Type B pancreatic cell (in vitro differentiated cells): Measurements from ENCODE around the gene ATP6V1F. TPM values are rescaled to one million over a fixed set of nuclear protein-coding genes. Genes with fewer than 3 reads are reported as not detected.

ENCODE experiments used
- DNase-seq: peaks from one replicate; pipeline ENCODE4 v3.0.0; 2021; ENCODE audit warnings: mixed read lengths; ENCODE audit not compliant: unreplicated experiment; ENCODE audit errors: extremely low spot score
- H3K27ac Mint-ChIP-seq: 2 replicates; pipeline ENCODE4 v1.8.0; 2021; ENCODE audit warnings: mild to moderate bottlenecking, mixed read lengths
- H3K27me3 Mint-ChIP-seq: 2 replicates; pipeline ENCODE4 v1.8.0; 2021; ENCODE audit warnings: mixed read lengths
- H3K36me3 Mint-ChIP-seq: 2 replicates; pipeline ENCODE4 v1.8.0; 2021; ENCODE audit warnings: mixed read lengths
- H3K4me1 Mint-ChIP-seq: one replicate; pipeline ENCODE4 v1.8.0; 2021; ENCODE audit warnings: mixed read lengths; ENCODE audit not compliant: unreplicated experiment
- H3K4me3 Mint-ChIP-seq: 2 replicates; pipeline ENCODE4 v1.8.0; 2021; ENCODE audit warnings: mild to moderate bottlenecking, mixed read lengths
- H3K9me3 Mint-ChIP-seq: 2 replicates; pipeline ENCODE4 v1.8.0; 2021; ENCODE audit warnings: mixed read lengths
- total RNA-seq: library from RNA; stranded (reverse); gene quantifications from 2 replicates; pipeline ENCODE4 v1.2.1, GENCODE V29; 2021; ENCODE audit warnings: low replicate concordance
- TF ChIP-seq, protein P1 (sequence below): fragments of 200-600 bp; sonication (generic); conservative IDR thresholded peaks from 2 replicates; pipeline ENCODE4 v1.5.0; 2021; ENCODE audit warnings: antibody characterized with exemption, mild to moderate bottlenecking

Gene ATP6V1F
- total RNA-seq, 1 donor from 2014 or later = 144 TPM

DNA sequence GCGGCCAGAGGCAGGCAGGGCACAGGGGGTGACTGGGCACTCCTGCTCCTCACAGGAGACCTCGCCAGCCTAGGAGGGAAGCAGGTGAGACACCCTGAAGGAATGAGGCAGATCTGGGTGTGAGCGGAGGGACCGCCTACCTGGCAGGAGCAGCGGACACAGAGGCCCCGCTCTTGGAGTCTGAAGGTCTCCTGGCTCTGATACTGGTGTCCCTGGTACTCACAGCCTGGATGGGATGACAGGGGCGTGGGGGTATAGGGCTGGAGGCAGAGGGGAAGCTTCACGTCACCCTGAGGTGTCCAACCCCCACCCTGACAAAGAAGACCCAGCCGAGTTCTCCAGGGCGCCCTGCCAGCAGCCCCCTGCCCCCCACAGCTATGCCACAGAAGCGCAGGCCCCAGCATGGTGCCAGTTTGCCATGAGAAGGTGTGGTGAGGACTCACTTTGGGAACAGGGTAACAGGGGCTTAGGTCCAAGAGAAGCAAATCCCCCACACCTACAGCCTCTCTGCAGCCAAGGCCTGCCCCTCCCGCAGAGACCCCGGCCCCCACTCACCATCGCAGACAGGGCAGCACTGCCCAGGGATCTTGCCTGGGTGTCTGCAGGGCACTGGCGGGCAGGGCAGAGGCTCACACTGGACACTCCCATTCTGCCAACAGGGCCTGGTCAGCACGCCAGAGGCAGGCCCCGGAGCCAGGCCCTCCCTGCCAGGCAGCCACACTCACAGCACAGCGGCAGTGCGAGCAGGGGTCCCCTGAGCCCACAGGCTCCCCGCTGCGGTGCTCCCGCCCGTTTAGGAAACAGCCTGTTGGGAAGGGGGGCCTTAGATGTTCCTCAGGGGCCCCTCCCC is 30.8 kb downstream of the ATP6V1F start:
- Mint-ChIP-seq H3K27me3 (peaks cover 16% of the 10 kb centered on the region), H3K27ac (no peak overlapping the region), H3K4me1 (no peaks in the 10 kb centered on the region), H3K4me3 (no peak overlapping the region), H3K9me3 (peaks cover 2% of the 10 kb centered on the region), H3K36me3 (no peaks in the 10 kb centered on the region)
- TF ChIP-seq, protein P1, sequence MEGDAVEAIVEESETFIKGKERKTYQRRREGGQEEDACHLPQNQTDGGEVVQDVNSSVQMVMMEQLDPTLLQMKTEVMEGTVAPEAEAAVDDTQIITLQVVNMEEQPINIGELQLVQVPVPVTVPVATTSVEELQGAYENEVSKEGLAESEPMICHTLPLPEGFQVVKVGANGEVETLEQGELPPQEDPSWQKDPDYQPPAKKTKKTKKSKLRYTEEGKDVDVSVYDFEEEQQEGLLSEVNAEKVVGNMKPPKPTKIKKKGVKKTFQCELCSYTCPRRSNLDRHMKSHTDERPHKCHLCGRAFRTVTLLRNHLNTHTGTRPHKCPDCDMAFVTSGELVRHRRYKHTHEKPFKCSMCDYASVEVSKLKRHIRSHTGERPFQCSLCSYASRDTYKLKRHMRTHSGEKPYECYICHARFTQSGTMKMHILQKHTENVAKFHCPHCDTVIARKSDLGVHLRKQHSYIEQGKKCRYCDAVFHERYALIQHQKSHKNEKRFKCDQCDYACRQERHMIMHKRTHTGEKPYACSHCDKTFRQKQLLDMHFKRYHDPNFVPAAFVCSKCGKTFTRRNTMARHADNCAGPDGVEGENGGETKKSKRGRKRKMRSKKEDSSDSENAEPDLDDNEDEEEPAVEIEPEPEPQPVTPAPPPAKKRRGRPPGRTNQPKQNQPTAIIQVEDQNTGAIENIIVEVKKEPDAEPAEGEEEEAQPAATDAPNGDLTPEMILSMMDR = no peak
- DNase-seq = no peak

DNA sequence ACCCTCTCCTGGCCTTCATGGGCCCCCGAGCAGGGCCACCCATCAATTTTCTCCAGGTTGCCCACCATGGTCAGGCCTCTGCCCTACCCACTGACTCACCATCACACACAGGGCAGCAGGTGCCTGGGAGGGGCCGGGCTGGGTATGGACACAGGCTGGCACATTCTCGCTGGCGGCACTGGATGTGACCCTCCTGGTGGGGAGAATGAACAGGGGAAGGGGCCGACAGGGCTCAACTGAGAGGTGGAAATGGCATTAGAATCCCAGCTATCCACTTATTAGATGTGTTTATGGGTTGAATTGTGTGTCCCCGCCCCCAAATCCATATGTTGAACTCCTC is 31.4 kb downstream of the ATP6V1F start:
- no peak overlapping the region for H3K27ac Mint-ChIP-seq
- H3K4me1 Mint-ChIP-seq = no peaks in the 10 kb centered on the region
- H3K36me3 Mint-ChIP-seq = no peaks in the 10 kb centered on the region
- no peak for DNase-seq
- TF ChIP-seq, protein P1 = no peak
- H3K9me3 Mint-ChIP-seq = peaks cover 5% of the 10 kb centered on the region
- no peak overlapping the region for H3K4me3 Mint-ChIP-seq
- H3K27me3 Mint-ChIP-seq = peaks cover 18% of the 10 kb centered on the region

DNA sequence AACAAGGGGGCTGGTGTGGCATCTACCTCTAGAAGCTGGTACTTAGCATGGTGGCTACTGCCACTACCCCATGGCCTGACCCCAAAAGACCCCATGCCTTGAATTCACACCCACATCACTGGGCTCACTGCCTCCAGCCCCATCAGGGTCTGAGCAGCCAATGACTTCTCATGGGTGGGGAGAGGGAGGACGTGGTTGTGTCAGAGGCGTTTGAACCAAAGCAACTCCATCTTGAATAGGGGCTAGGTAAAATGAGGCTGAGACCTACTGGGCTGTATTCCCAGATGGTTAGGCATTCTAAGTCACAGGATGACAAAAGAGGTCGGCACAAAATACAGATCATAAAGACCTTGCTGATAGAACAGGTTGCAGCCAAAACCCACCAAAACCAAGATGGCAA is 32.7 kb downstream of the ATP6V1F start:
- TF ChIP-seq, protein P1 = no peak
- Mint-ChIP-seq H3K4me1 (no peaks in the 10 kb centered on the region), H3K4me3 (no peak overlapping the region), H3K27me3 (peaks cover 8% of the 10 kb centered on the region), H3K36me3 (no peaks in the 10 kb centered on the region), H3K27ac (no peak overlapping the region), H3K9me3 (peaks cover 5% of the 10 kb centered on the region)
- no peak for DNase-seq

DNA sequence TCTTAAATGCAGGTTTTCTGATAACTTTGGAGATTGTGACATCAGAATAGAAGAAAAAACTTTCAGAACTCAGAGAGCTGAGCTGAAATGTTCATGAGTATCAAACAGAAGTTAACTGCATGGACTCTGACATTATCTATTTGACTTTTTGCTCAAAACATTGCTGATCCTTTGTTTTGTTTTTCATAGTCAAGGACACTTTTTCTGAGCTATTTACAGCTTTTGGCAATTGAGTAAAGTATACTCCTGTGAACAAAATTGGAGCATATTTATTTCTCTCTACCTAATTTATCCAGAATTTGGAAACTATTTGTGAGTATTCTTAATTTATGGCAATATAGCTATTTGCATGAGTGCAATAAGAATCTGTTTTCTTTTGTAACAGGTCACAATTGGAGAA is 36.7 kb downstream of the ATP6V1F start:
- DNase-seq = no peak
- H3K9me3 Mint-ChIP-seq = peaks cover 5% of the 10 kb centered on the region
- no peak overlapping the region for H3K4me3 Mint-ChIP-seq
- TF ChIP-seq, protein P1 = no peak
- H3K4me1 Mint-ChIP-seq = peaks cover 5% of the 10 kb centered on the region
- H3K27ac Mint-ChIP-seq = no peak overlapping the region
- H3K27me3 Mint-ChIP-seq = peaks cover 6% of the 10 kb centered on the region
- H3K36me3 Mint-ChIP-seq = no peaks in the 10 kb centered on the region

DNA sequence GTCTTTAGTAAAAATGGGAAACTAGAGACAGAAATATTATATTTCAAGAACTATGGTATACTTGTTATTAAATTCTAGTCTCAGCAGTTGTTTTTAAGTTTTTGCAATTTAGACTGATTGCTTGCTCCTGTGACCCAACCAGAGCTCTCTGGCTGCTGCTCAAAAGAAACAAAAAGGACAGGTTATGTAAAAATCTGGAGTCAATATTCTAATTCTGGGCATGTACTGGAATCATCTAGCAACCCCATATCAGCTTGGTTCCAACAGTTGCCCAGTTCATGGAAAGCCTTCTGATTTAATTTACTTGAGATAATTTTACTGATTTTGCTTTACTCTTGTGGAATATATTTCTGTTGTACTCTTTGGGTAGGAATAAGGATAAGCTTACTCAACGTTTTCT is 37.6 kb downstream of the ATP6V1F start:
- DNase-seq = no peak
- Mint-ChIP-seq H3K4me3 (no peak overlapping the region), H3K27me3 (peaks cover 8% of the 10 kb centered on the region), H3K9me3 (peaks cover 5% of the 10 kb centered on the region), H3K27ac (no peak overlapping the region), H3K36me3 (no peaks in the 10 kb centered on the region), H3K4me1 (peaks cover 5% of the 10 kb centered on the region)
- TF ChIP-seq, protein P1 = no peak
